Fibroblast of skin of left biceps (primary cell): ENCODE data around the gene NDUFS7.
"Not testable (repeated sequence)": the region's sequence is repeated elsewhere in the genome, so short reads cannot be mapped to it uniquely, and the experiment has no call there.

ENCODE experiments used
- DNase-seq, 2 experiments: peaks; one replicate each; pipeline ENCODE4 v3.0.0-alpha.2; 2013; ENCODE audit warnings: low read depth in 2 of 2

Gene NDUFS7

DNA sequence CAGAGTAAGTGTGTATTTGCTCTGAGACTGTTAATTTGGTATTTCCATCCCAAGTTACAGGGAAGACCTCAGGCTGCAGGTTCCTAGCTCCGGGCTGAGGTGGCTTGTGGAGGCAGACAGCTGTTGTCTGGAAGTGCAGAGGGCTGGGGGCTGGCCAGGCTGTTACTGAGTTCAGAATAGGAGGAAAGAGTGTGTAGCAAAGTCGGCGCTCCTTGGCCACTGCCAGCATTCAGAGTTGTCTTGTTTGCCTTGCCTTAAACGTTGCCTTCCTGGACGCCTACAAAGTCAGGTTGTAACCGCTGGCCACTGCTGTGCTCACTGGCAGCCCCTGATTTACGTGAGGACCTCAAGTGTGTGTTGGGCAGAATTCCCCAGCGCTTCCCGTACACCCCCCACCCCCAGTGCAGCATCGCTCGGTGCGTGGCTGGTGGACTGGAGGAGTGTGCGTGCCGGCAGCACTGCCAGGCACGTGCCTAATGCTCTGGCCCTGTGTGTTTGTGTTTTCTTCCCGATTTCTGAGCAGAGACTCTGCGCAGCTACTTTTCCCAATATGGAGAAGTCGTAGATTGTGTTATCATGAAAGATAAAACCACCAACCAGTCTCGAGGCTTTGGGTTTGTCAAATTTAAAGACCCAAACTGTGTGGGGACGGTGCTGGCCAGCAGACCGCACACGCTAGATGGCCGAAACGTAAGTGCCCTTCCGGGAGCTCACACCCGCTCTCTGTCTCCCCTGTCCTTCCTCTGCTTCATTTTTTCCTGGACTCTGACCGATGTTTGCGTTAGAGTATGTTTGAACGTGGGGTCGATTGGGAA lies 34.2 kb downstream of the NDUFS7 start:
- DNase-seq, result no peak

GRCh38 chr19:1418496-1418775 lies 34.7 kb downstream of the NDUFS7 start:
- no peak for DNase-seq

- DNase-seq, result no peak
Observed at GRCh38 chr19:1418951-1419738, 35.4 kb downstream of the NDUFS7 start.

DNA sequence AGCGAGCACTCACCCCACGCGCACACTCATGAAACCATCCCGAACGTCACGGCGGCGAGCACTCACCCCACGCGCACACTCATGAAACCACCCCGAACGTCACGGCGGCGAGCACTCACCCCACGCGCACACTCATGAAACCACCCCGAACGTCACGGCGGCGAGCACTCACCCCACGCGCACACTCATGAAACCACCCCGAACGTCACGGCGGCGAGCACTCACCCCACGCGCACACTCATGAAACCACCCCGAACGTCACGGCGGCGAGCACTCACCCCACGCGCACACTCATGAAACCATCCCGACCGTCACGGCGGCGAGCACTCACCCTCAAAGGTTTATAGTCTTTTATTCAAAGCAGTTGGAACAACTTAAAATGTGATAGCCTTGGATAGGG lies 36.4 kb downstream of the NDUFS7 start:
- DNase-seq, result not testable (repeated sequence)

GRCh38 chr19:1420590-1420989 lies 36.9 kb downstream of the NDUFS7 start:
- no peak for DNase-seq

DNA sequence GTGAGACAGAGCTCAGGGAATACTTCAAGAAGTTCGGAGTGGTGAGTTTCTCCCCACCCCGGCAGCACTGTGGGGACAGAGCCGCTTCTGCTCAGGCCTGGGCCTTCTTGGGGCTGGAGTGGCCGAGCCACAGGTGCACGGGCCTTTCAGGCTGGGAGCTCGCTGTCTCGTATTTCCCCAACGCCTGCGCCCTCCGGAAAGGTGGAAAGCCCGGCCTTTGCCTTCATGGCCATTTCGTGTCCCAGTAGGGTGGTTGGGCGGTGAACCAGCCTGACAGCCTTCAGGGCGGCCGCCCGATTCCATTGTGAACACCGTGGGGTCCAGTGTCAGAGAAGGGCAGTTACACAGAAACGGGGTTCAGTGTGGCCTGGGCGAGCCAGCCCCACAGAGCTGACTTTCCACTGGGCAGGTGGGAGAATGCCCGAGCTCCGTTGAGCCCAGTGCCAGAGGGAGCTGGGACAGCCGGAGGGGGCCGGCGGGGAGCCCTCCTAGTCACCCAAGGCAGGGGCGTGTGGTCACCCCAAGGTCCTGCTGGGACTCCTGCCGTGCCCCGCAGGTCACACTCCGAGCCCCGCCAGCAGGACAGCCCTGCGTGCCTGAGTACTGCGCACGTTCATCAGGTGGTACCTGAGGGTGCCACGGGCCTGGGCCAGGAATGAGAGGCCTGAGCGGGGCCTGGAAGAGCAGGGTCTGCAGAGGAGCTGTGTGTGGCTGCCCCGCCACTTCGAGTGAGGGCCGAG lies 37.7 kb downstream of the NDUFS7 start:
- no peak for DNase-seq

- DNase-seq, result no peak
Observed at GRCh38 chr19:1421958-1422305, 38.2 kb downstream of the NDUFS7 start.

DNA sequence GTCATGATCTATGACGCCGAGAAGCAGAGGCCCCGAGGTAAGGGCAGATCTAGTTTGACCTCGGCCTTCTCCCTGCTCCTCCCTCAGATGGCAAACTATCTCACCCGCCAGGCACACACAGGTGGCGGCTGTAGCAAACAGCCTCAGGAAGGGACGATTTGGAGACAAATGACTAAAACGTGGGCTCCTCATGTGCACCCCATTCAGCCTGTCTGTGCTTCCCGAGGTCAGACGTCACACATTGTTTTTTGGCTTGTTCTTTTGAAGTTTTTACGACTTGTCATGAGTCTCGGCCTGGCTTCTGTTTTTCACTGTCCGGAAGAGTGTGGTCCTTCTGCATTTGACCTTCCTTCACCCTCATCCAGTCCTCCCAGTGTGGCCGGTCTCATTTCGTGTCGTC lies 38.7 kb downstream of the NDUFS7 start:
- DNase-seq, result no peak

DNA sequence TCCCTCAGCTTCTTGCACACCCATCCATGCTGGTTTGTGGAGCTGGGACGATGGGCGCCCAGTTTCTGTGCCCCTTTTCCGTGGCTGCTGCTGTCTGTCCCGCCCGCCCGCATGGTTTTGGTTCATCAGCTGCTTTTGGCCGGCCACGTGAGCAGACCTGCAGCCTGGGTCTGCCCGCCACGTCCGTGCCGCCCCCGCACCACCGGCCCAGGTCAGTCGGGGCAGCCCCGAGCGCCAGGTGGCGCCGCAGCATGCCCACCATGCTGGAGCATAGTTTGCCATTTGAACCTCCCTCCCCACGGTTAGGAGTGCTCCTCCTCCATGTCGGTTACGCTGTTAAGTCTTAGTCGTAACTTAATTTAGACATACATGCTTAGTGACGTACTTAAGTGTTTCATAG lies 39.2 kb downstream of the NDUFS7 start:
- DNase-seq, result no peak

DNA sequence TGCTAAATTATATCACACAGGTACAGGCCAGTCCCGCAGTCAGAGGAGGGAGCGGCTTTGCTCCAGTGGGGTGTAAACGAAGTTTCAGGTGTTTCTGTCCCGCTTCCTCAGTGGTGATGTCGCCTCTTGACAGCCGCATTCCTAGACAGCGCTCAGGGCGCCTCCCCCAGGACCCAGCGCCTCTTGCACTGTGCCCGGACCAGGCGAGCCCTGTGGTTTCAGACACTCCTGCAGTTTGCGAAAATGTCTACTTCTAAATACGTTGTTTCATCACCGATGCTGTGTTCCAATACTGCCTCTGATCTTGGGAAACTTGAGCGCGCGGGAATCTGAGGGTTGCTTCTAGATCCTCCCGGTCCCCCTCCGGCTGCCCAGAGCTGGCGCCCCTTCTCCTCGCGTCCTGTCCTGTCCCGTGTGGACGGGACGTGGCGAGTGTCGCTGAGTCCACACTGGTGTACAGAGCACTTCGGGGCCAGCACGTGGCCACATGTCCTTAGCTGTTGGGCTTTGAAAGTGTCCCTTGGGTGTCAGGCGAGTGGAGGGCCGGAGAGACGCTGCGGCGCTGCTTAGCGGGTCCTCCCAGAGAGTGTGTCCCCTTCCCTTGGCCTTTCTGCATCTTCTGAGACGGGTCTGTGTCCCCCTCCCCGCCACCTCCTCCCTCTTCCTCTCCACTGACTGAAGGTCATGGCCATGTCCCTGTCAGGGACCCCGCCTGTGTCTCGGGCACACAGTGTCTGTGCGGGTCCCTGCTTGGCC lies 39.9 kb downstream of the NDUFS7 start:
- DNase-seq, result no peak

- no peak for DNase-seq
Observed at GRCh38 chr19:1424192-1424955, 40.7 kb downstream of the NDUFS7 start.

GRCh38 chr19:1425102-1425837 lies 41.6 kb downstream of the NDUFS7 start:
- no peak for DNase-seq

- no peak for DNase-seq
Observed at GRCh38 chr19:1425902-1426301, 42.2 kb downstream of the NDUFS7 start.

DNA sequence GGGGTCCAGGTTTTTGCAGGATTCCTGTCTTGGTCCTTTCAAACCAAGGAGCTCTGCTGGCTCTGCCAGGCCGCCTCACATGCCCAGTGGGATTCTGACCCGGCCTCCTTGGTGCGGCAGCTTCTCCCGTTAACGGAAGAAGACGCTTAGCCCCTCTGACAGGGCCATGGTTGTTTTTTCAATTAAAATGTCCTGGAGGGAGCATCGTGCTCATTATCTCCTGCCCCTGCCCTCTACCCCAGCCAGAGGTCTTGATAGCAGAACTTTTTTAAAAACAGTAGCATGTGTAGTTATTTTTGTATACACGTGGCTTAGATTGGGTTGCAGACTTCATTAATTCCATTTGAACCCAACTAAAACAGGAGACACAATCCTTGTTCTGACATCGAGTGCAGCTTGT lies 43.0 kb downstream of the NDUFS7 start:
- DNase-seq, result no peak

DNA sequence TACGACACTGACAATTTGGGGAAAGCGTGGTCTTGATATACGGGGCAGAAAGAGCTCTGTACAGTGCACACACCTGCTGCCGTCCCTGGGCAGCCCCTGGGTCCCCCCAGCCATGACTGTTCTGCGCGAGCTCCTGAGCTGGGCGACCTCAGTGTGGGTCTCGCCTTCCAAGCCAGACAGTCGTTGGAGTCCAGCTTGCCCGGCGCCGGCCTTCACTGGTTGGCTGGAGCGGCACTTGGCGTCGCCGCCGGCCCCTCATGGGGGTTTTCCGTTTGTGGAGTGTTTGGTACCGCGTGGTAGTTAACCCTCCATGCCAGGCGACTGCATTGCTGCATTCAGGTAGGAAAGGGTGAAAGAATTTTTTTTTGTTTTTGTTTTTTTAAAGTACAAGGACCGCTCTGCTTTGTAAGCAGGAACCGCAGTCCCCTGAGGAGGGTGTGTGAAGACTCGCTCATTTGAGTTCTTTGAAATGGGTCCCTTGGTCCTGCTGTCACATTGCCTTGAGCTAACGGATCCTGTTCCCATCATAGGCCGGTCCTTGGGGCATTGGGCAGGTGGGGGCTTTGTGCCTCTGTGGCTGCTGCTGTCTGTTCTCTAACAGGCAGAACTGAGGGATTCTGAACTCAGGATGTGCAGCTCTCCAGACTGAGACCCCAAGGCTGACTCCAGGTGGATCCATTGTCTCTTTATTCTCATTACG lies 43.7 kb downstream of the NDUFS7 start:
- no peak for DNase-seq

- DNase-seq, result no peak
Observed at GRCh38 chr19:1428738-1429391, 45.2 kb downstream of the NDUFS7 start.

GRCh38 chr19:1429750-1430149 lies 46.0 kb downstream of the NDUFS7 start:
- no peak for DNase-seq

DNA sequence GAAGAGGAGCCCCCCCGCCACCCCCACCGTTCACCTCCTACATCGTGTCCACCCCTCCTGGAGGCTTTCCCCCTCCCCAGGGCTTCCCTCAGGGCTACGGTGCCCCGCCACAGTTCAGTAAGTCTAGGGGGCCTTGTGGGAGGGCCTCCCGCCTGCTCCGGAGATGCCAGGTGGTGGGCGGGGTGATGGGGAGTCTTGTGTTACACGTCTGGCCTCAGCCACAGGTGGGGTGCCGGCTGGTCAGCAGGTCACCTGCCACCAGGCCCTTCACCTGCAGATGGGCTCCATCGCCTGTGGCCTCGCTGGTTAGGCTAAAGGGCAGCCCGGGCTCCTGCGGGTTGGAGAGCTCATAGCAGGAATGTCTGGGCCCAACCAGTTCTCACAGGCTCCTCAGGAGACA lies 46.5 kb downstream of the NDUFS7 start:
- DNase-seq, result no peak

DNA sequence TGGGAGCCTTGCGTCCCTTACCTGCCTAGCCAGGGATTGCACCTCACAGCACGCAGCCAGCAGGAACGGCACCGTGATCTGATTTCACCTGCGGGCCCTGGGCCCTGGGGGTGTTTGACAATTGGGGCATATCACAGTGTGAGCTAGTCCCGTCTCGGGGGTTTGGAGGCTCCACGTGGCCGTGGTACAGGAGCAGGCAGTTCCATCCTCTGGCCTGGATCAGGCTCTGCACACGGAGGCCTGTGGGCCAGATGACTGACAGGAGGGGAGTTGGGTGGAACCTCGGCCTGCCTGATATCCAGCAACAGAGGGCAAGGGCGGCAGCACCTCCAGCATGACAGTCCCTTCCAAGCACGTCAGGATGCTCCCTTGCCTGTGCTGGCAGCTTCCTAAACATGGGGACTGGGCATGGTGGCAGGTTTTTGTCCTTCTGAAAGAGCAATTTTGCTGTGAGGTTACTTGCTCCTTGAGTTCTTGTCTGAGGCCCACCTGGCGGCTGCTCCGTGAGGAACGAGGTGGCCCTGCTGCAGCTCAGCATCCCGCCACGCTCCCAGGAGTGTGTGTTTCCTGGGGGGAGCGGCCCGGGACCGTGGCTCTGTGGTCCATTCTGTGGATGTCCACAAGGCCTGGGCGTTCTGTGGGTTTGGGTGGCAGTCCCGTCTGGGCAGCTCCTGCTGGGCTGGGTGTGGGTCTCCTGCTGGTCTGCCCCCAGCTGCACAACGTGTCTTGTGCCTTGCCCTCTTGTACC lies 48.2 kb downstream of the NDUFS7 start:
- DNase-seq, result no peak
